ENCODE measurements around the gene ACAA2.

The ACAA2 gene

DNA sequence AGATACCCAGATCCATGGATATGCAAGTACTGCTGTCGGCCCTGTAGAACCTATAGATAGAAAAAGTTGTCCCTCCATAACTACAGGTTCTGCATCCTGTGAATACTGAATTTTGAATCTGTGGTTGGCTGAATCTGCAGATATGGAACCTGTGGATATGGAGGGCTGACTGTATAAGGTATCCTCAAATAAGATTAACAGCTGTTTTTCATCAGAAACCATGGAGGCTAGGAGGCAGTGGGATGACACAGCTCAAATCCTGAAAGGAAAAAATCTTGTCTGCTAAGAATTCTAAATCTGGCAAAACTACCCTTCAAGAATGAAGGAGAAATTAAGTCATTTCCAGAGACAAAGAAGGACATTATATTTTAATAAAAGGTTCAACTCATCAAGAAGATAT, 14.7 kb upstream of the ACAA2 start:
- DNase-seq (ENCODE audit: low read depth), result no peak
- TF ChIP-seq CTCF (conservative IDR thresholded peaks at IDR 0.05; ENCODE audit: low read length), result no peak

DNA sequence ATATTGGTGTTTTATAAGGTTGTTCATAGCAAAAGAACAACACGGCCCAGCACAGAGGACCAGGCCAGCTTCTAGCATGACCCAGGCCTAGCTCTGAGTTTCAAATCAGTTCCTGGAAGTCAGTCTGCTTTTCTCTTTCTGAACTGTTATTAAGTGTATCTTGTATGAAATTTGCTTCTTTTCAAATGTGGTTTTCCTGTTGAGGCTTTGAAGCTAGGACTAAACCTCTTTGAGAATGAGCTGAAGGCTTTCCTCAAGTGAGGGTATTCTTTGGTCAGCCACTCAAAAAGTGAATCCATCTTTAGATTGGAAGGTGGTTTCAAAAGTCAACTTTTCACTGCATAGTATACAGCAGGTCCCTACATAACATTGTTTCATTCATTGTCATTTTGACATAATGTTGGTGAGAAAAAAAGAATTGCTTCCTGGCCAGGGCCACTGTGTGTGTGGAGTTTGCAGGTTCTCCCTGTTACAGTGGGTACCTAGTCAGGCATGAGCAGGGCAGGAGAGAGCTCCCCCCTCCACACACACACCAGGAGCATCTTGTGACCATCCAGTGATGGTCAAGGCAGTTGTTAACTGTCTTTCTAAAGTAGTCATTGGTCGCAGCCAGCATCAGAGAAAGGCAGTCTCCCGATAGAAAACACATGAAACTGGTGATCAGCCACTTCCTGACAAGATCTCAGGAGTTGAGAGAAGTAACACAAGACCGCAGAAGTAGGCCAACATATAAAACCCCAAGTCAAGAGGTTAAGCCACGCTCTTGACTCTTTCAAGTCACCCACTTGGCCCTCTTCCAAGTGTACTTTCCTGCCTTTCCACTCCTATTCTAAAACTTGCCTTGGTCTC, 6.7 kb upstream of the ACAA2 start:
- no peak for DNase-seq (ENCODE audit: low read depth)

More for the DNA sequence above, 14.7 kb upstream of the ACAA2 start:
- no peak overlapping the region for H3K4me3 ChIP-seq (ENCODE audit: low read length)

GRCh38 chr18:49819071-49819662, 5.8 kb upstream of the ACAA2 start:
- TF ChIP-seq CTCF (conservative IDR thresholded peaks at IDR 0.05; ENCODE audit: low read length), result no peak
- no peak for DNase-seq (ENCODE audit: low read depth)
- no peak overlapping the region for H3K4me3 ChIP-seq (ENCODE audit: low read length)

More for the DNA sequence above, 6.7 kb upstream of the ACAA2 start:
- no peak overlapping the region for H3K4me3 ChIP-seq (ENCODE audit: low read length)
- no peak for TF ChIP-seq CTCF (conservative IDR thresholded peaks at IDR 0.05; ENCODE audit: low read length)

DNA sequence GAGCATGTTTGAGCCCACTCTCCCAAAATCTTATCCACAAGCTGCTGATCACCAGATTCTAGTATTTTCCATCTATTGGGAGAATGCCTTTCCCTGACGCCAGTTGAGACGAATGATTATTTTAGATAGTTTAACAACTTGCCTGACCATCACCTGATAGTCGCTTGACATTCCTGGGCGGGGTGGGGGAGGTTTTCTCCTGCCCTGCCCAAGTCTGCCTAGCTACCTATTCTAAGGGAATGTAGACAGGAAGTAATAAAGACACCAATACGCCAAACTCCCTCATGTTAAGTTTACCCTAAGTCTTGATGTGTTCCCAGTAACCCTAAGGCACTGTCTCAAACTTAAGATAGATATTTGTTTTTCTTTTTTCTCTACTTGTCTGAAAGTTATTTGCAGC, 4.6 kb upstream of the ACAA2 start:
- no peak for TF ChIP-seq CTCF (conservative IDR thresholded peaks at IDR 0.05; ENCODE audit: low read length)
- H3K4me3 ChIP-seq (ENCODE audit: low read length), result no peak overlapping the region
- DNase-seq (ENCODE audit: low read depth), result no peak

DNA sequence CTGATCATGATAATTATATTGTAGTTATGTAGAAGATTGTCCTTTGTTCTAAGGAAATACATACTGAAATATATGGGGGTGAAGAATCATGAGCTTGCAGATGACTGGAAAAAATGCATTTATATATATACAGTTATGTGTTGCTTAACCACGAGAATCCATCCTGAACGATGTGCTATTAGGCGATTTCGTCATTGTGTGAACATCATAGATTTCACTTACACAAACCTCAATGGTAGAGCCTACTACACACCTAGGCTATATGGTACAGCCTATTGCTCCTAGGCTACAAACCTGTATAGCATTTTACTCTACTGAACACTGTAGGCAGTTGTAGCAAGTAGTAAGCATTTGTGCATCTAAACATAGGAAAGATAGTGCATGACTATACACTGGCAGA, 2.6 kb upstream of the ACAA2 start:
- no peak for TF ChIP-seq CTCF (conservative IDR thresholded peaks at IDR 0.05; ENCODE audit: low read length)
- H3K4me3 ChIP-seq (ENCODE audit: low read length), result no peak overlapping the region
- no peak for DNase-seq (ENCODE audit: low read depth)

DNA sequence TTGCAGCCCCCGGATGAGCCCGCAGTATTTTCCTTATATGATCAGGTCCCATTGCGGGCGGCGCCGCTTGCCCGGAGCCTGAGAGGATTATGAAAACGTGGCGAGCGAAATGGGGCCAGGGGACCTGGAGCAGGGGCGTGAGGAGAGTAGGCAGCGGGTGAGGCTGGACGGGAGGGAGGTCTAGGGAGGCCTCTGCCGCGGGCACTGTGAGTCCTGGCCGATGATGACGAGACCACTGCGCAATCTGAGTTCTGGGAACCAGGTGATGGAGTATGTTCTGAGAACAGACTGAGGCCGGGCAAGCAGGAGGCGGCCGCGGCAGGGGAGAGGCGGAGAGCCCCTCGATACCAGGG, 790 bp upstream of the ACAA2 start:
- DNase-seq (ENCODE audit: low read depth), result peak; percentile 58
- peak overlapping the region; percentile 86 for H3K4me3 ChIP-seq (ENCODE audit: low read length)
- no peak for TF ChIP-seq CTCF (conservative IDR thresholded peaks at IDR 0.05; ENCODE audit: low read length)

GRCh38 chr18:49813069-49813318, 339 bp downstream of the ACAA2 start:
- no peak for TF ChIP-seq CTCF (conservative IDR thresholded peaks at IDR 0.05; ENCODE audit: low read length)
- peak; percentile 34 for DNase-seq (ENCODE audit: low read depth)
- H3K4me3 ChIP-seq (ENCODE audit: low read length), result peak overlapping the region; percentile 86

Data from AG10803 (cell line).